Activated CD8-positive, alpha-beta T cell treated with anti-CD3 and anti-CD28 coated beads, Interleukin-2, amount 10 ng/mL, durations not matched to agents 7 days and 5 days (primary cell): ENCODE measurements around the gene UBE2M. TPM values are rescaled to one million over a fixed set of nuclear protein-coding genes. Genes with fewer than 3 reads are reported as not detected.

Source experiments
- ATAC-seq: fragments of 150-1000 bp; cut with Tn5 transposase; one replicate; pipeline ENCODE4 v1.10.0; 2021; ENCODE audit warnings: moderate library complexity
- CTCF ChIA-PET: fragments of 350-600 bp; sonication (Branson Sonifier 250); formaldehyde crosslinking; loops from one replicate; lab custom pipeline; 2021; ENCODE audit warnings: antibody characterized with exemption; lab: Charles Lee
- POLR2A ChIA-PET: fragments of 350-600 bp; sonication (Branson Sonifier 250); formaldehyde crosslinking; loops from one replicate; lab custom pipeline; 2021; ENCODE audit warnings: antibody characterized with exemption; lab: Charles Lee
- DNase-seq: peaks from one replicate; pipeline ENCODE4 v3.0.0-alpha.2; 2020
- H3K27ac Mint-ChIP-seq: one replicate; pipeline ENCODE4 v1.8.0; 2021; ENCODE audit warnings: mild to moderate bottlenecking, mixed read lengths
- H3K27me3 Mint-ChIP-seq: one replicate; pipeline ENCODE4 v1.8.0; 2021; ENCODE audit warnings: low read depth, mixed read lengths
- H3K36me3 Mint-ChIP-seq: one replicate; pipeline ENCODE4 v1.8.0; 2021; ENCODE audit warnings: low read depth, mixed read lengths
- H3K4me1 Mint-ChIP-seq: one replicate; pipeline ENCODE4 v1.8.0; 2021; ENCODE audit warnings: low read depth, mixed read lengths
- H3K4me3 Mint-ChIP-seq: one replicate; pipeline ENCODE4 v1.8.0; 2021; ENCODE audit warnings: mild to moderate bottlenecking, mixed read lengths
- H3K9me3 Mint-ChIP-seq: one replicate; pipeline ENCODE4 v1.8.0; 2022; ENCODE audit warnings: mixed read lengths; ENCODE audit not compliant: insufficient read depth
- total RNA-seq, 2 experiments: library from RNA; stranded (reverse); gene quantifications; one replicate each; pipeline ENCODE4 v1.2.3, GENCODE V29; 2021

Gene UBE2M
- total RNA-seq, 2 experiments from 2014 or later = 80.7 to 94.1 TPM

- peak; percentile 21 for DNase-seq
- Mint-ChIP-seq H3K9me3 (no peaks in the 10 kb centered on the region), H3K4me3 (peak overlapping the region; percentile 85), H3K27me3 (no peaks in the 10 kb centered on the region), H3K27ac (peak overlapping the region; percentile 93), H3K4me1 (peaks cover 36% of the 10 kb centered on the region), H3K36me3 (peaks cover 74% of the 10 kb centered on the region)
- CTCF ChIA-PET = interaction anchor here (2.5 to 4.5 kb wide), 3 partner anchors 27 to 40 kb away, joined by 16 to 49 read pairs (median 17); partner anchors contain the start of gene ZBTB45
- no peak for ATAC-seq
- POLR2A ChIA-PET = interaction anchor here (0.9 to 3.5 kb wide), 7 partner anchors 8 to 87 kb away, joined by 3 to 51 read pairs (median 9); partner anchors contain the start of genes TRIM28, ZBTB45 and ZNF324
Measured at GRCh38 chr19:58553799-58554493, 4.5 kb downstream of the UBE2M start.

GRCh38 chr19:58552655-58553054, 5.8 kb downstream of the UBE2M start:
- H3K27me3 Mint-ChIP-seq = no peaks in the 10 kb centered on the region
- no peaks in the 10 kb centered on the region for H3K9me3 Mint-ChIP-seq
- no peak for ATAC-seq
- H3K4me1 Mint-ChIP-seq = peaks cover 43% of the 10 kb centered on the region
- ChIA-PET CTCF (interaction anchor here (4.5 kb wide), 1 partner anchor 33 kb away, joined by 49 read pairs; the partner anchor contains the start of gene ZBTB45), POLR2A (interaction anchor here (0.6 to 3.5 kb wide), 3 partner anchors 8 to 15 kb away, joined by 6 to 51 read pairs (median 11); partner anchors contain the start of gene TRIM28)
- peaks cover 80% of the 10 kb centered on the region for H3K36me3 Mint-ChIP-seq
- H3K27ac Mint-ChIP-seq = peak overlapping the region; percentile 39
- peak; percentile 18 for DNase-seq
- peak overlapping the region; percentile 6 for H3K4me3 Mint-ChIP-seq

- POLR2A ChIA-PET = interaction anchor here (1.1 kb wide), 1 partner anchor 19 kb away, joined by 3 read pairs; no protein-coding TSS in a partner anchor
Measured at GRCh38 chr19:58551577-58552471, 6.6 kb downstream of the UBE2M start.

GRCh38 chr19:58551123-58551497, 7.3 kb downstream of the UBE2M start:
- H3K27ac Mint-ChIP-seq = no peak overlapping the region
- H3K27me3 Mint-ChIP-seq = no peaks in the 10 kb centered on the region
- ATAC-seq (no peak), DNase-seq (no peak)
- H3K9me3 Mint-ChIP-seq = no peaks in the 10 kb centered on the region
- ChIA-PET CTCF (interaction anchor here (1.0 kb wide), 1 partner anchor 30 kb away, joined by 3 read pairs; no protein-coding TSS in a partner anchor), POLR2A (interaction anchor here (1.1 kb wide), 1 partner anchor 20 kb away, joined by 3 read pairs; no protein-coding TSS in a partner anchor)
- peaks cover 46% of the 10 kb centered on the region for H3K4me1 Mint-ChIP-seq
- peaks cover 80% of the 10 kb centered on the region for H3K36me3 Mint-ChIP-seq
- no peak overlapping the region for H3K4me3 Mint-ChIP-seq

More at GRCh38 chr19:58551577-58552471, 6.6 kb downstream of the UBE2M start:
- DNase-seq = peak; percentile 20
- Mint-ChIP-seq H3K27me3 (no peaks in the 10 kb centered on the region), H3K4me1 (peaks cover 46% of the 10 kb centered on the region), H3K9me3 (no peaks in the 10 kb centered on the region), H3K4me3 (no peak overlapping the region), H3K36me3 (peaks cover 80% of the 10 kb centered on the region), H3K27ac (no peak overlapping the region)
- no peak for ATAC-seq
- CTCF ChIA-PET = interaction anchor here (1.0 to 4.5 kb wide), 2 partner anchors 30 to 32 kb away, joined by 3 to 49 read pairs; partner anchors contain the start of gene ZBTB45

DNA sequence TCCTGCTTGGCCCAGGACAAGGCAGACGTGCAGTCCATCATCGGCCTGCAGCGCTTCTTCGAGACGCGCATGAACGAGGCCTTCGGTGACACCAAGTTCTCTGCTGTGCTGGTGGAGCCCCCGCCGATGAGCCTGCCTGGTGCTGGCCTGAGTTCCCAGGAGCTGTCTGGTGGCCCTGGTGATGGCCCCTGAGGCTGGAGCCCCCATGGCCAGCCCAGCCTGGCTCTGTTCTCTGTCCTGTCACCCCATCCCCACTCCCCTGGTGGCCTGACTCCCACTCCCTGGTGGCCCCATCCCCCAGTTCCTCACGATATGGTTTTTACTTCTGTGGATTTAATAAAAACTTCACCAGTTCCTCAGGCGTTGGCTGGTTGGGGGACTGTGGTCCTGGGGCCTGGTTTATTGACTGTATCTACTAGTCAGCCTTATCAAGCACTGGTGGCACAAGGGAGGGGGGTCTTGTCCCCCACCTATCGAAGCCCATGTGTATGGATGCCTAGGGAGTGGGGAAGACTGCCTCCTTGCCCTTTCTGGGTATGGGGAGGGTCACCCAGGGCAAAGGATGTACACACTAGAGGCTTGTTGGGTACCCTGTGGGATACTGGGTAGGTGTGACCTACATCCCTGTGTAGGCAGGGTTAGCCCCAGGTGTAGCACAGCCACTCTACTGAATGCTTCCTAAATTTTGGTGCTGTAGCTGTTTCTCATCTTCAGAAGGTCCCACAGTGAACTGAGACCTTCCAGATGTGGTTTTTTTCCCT, 7.9 kb downstream of the UBE2M start:
- peaks cover 81% of the 10 kb centered on the region for H3K36me3 Mint-ChIP-seq
- ChIA-PET CTCF (interaction anchor here (1.0 to 1.5 kb wide), 2 partner anchors 31 kb away, joined by 3 to 5 read pairs; partner anchors contain the start of gene ZBTB45), POLR2A (interaction anchor here (1.1 kb wide), 1 partner anchor 20 kb away, joined by 3 read pairs; no protein-coding TSS in a partner anchor)
- ATAC-seq (no peak), DNase-seq (no peak)
- H3K4me3 Mint-ChIP-seq = no peak overlapping the region
- no peaks in the 10 kb centered on the region for H3K9me3 Mint-ChIP-seq
- H3K27ac Mint-ChIP-seq = no peak overlapping the region
- H3K27me3 Mint-ChIP-seq = no peaks in the 10 kb centered on the region
- peaks cover 48% of the 10 kb centered on the region for H3K4me1 Mint-ChIP-seq

GRCh38 chr19:58549664-58550361, 8.6 kb downstream of the UBE2M start:
- Mint-ChIP-seq H3K27me3 (no peaks in the 10 kb centered on the region), H3K36me3 (peaks cover 81% of the 10 kb centered on the region), H3K27ac (no peak overlapping the region), H3K4me1 (peaks cover 42% of the 10 kb centered on the region), H3K9me3 (no peaks in the 10 kb centered on the region), H3K4me3 (no peak overlapping the region)
- no peak for ATAC-seq
- CTCF ChIA-PET = interaction anchor here (1.5 kb wide), 1 partner anchor 30 kb away, joined by 5 read pairs; the partner anchor contains the start of gene ZBTB45
- POLR2A ChIA-PET = no interaction called here
- DNase-seq = no peak

DNA sequence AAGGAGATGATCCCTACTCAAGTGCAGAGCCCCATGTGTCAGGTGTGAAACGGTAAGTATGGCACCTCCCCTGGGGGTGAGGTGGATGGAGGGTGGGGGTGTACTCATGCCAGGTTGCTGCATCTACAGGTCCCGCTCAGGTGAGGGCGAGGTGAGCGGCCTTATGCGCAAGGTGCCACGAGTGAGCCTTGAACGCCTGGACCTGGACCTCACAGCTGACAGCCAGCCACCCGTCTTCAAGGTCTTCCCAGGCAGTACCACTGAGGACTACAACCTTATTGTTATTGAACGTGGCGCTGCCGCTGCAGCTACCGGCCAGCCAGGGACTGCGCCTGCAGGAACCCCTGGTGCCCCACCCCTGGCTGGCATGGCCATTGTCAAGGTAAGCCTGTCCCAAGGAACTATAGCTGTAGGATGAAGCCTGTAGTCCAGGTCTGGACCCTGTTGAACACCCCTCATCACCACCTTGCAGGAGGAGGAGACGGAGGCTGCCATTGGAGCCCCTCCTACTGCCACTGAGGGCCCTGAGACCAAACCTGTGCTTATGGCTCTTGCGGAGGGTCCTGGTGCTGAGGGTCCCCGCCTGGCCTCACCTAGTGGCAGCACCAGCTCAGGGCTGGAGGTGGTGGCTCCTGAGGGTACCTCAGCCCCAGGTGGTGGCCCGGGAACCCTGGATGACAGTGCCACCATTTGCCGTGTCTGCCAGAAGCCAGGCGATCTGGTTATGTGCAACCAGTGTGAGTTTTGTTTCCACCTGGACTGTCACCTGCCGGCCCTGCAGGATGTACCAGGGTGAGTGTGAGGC, 9.3 kb downstream of the UBE2M start:
- peaks cover 41% of the 10 kb centered on the region for H3K4me1 Mint-ChIP-seq
- CTCF ChIA-PET = interaction anchor here (1.5 kb wide), 1 partner anchor 29 kb away, joined by 5 read pairs; the partner anchor contains the start of gene ZBTB45

GRCh38 chr19:58547323-58548312, 10.8 kb downstream of the UBE2M start:
- peaks cover 68% of the 10 kb centered on the region for H3K36me3 Mint-ChIP-seq
- DNase-seq (no peak), ATAC-seq (no peak)
- H3K27ac Mint-ChIP-seq = no peak overlapping the region
- peak overlapping the region; percentile 12 for H3K4me3 Mint-ChIP-seq
- H3K4me1 Mint-ChIP-seq = peaks cover 39% of the 10 kb centered on the region
- POLR2A ChIA-PET = interaction anchor here (0.6 to 1.5 kb wide), 4 partner anchors 11 to 28 kb away, joined by 3 to 5 read pairs (median 4); partner anchors contain the start of genes UBE2M and ZBTB45
- H3K27me3 Mint-ChIP-seq = peaks cover 2% of the 10 kb centered on the region
- no peaks in the 10 kb centered on the region for H3K9me3 Mint-ChIP-seq
- CTCF ChIA-PET = interaction anchor here (1.4 kb wide), 1 partner anchor 28 kb away, joined by 3 read pairs; the partner anchor contains the start of gene ZBTB45

More for the DNA sequence above, 9.3 kb downstream of the UBE2M start:
- no peak overlapping the region for H3K27ac Mint-ChIP-seq
- H3K4me3 Mint-ChIP-seq = no peak overlapping the region
- H3K36me3 Mint-ChIP-seq = peaks cover 77% of the 10 kb centered on the region
- POLR2A ChIA-PET = interaction anchor here (1.5 kb wide), 1 partner anchor 29 kb away, joined by 5 read pairs; the partner anchor contains the start of gene ZBTB45
- H3K27me3 Mint-ChIP-seq = no peaks in the 10 kb centered on the region
- DNase-seq = no peak
- no peak for ATAC-seq
- H3K9me3 Mint-ChIP-seq = no peaks in the 10 kb centered on the region
